ENCODE measurements around the gene VDAC1. TPM values are rescaled to one million over a fixed set of nuclear protein-coding genes. Genes with fewer than 3 reads are reported as not detected.
"Not testable (repeated sequence)": the region's sequence is repeated elsewhere in the genome, so short reads cannot be mapped to it uniquely, and the experiment has no call there.

VDAC1 gene
- total RNA-seq, 4 donors from 2014 or later = 106 to 210 (median 180) TPM

DNA sequence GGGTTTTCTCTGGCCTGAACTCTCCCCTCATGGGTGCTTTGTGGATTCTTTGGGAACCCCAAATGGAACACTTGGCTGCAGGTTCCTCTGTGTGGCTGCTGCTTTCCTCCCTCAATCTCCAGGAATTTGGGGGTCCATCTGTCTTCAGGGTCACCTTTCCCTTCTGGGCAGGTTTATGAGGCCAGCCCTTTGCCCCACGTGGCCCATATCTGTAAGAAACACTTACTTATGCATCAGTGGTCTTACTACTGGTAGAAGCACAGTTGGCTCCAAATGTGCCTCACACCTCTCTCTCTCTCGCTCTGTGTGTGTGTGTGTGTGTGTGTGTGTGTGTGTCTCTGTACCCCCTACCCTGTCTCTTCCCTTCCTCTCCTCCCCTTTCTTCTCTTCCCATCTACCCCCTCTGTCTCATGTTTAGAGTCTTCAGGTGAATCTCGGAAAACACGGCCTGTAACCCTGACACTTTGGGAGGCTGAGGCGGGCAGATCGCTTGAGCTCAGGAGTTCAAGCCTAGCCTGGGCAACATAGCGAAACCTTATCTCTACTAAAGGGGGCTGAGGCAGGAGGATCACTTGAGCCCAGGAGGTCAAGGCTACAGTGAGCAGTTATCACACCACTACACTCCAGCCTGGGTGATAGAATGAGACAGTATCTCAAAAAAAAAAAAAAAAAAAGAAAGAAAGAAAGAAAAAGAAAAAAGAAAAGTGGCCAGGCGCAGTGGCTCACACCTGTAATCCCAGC lies 63.1 kb downstream of the VDAC1 start:
- no peaks in the 10 kb centered on the region for H3K36me3 ChIP-seq
- WGBS, 2 donors (ENCODE audit: low coverage in 1 of 2) = 91 to 100% methylated on average over 1 to 8 of the region's 8 CpGs
- DNase-seq = no peak
- in situ Hi-C loops (cut with MboI; ENCODE audit: low pct_ligation_motif_present in 1 of 4, low pct_unique_long_range_greater_than_20kb in 1 of 4, low sequenced_read_pairs in 3 of 4) = no loop called here
- H3K27ac ChIP-seq = no peak overlapping the region
- intact Hi-C loops (cut with DNase I; ENCODE audit: low total_unique reads) = no loop called here
- H3K4me3 ChIP-seq = no peak overlapping the region
- no peaks in the 10 kb centered on the region for H3K27me3 ChIP-seq
- H3K4me1 ChIP-seq = peaks cover 0 to 3% (median 0%) of the 10 kb centered on the region in 4 donors
- TF ChIP-seq, protein P1, sequence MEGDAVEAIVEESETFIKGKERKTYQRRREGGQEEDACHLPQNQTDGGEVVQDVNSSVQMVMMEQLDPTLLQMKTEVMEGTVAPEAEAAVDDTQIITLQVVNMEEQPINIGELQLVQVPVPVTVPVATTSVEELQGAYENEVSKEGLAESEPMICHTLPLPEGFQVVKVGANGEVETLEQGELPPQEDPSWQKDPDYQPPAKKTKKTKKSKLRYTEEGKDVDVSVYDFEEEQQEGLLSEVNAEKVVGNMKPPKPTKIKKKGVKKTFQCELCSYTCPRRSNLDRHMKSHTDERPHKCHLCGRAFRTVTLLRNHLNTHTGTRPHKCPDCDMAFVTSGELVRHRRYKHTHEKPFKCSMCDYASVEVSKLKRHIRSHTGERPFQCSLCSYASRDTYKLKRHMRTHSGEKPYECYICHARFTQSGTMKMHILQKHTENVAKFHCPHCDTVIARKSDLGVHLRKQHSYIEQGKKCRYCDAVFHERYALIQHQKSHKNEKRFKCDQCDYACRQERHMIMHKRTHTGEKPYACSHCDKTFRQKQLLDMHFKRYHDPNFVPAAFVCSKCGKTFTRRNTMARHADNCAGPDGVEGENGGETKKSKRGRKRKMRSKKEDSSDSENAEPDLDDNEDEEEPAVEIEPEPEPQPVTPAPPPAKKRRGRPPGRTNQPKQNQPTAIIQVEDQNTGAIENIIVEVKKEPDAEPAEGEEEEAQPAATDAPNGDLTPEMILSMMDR (IDR thresholded peaks at IDR 0.05) = no peak
- TF ChIP-seq POLR2A (IDR thresholded peaks at IDR 0.05) = no peak
- no peak for TF ChIP-seq EP300 (IDR thresholded peaks at IDR 0.05; ENCODE audit: low read depth)
- TF ChIP-seq POLR2AphosphoS5 (IDR thresholded peaks at IDR 0.05) = no peak
- H3K9me3 ChIP-seq = no peaks in the 10 kb centered on the region

DNA sequence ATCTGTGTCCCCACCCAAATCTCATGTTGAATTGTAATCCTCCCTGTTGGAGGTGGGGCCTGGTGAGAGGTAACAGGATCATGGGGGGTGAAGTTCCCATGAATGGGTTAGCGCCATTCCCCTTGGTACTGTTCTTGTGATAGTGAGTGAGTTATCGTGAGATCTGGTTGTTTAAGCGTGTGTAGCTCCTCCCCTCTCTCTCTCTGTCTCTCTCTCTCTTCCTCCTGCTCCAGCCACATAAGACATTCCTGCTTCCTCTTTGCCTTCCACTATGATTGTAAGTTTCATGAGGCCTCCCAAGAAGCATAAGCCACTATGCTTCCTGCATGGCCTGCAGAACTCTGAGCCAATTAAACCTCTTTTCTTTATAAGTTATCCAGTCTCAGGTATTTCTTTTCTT lies 65.1 kb downstream of the VDAC1 start:
- H3K4me1 ChIP-seq = peaks cover 0 to 3% (median 0%) of the 10 kb centered on the region in 4 donors
- no peak overlapping the region for H3K4me3 ChIP-seq
- H3K27ac ChIP-seq = no peak overlapping the region
- no peaks in the 10 kb centered on the region for H3K36me3 ChIP-seq
- no peaks in the 10 kb centered on the region for H3K9me3 ChIP-seq
- WGBS, 2 donors (ENCODE audit: low coverage in 1 of 2) = 91% methylated on average over 3 of the region's 3 CpGs; no CpG with 5 or more reads in 1 of the 2 donors
- DNase-seq = no peak
- TF ChIP-seq EP300 (IDR thresholded peaks at IDR 0.05; ENCODE audit: low read depth) (no peak), POLR2AphosphoS5 (IDR thresholded peaks at IDR 0.05) (no peak), POLR2A (IDR thresholded peaks at IDR 0.05) (no peak)
- TF ChIP-seq, protein P1 (IDR thresholded peaks at IDR 0.05) = no peak
- no peaks in the 10 kb centered on the region for H3K27me3 ChIP-seq
- in situ Hi-C loops (cut with MboI; ENCODE audit: low pct_ligation_motif_present in 1 of 4, low pct_unique_long_range_greater_than_20kb in 1 of 4, low sequenced_read_pairs in 3 of 4) = no loop called here
- intact Hi-C loops (cut with DNase I; ENCODE audit: low total_unique reads) = no loop called here

DNA sequence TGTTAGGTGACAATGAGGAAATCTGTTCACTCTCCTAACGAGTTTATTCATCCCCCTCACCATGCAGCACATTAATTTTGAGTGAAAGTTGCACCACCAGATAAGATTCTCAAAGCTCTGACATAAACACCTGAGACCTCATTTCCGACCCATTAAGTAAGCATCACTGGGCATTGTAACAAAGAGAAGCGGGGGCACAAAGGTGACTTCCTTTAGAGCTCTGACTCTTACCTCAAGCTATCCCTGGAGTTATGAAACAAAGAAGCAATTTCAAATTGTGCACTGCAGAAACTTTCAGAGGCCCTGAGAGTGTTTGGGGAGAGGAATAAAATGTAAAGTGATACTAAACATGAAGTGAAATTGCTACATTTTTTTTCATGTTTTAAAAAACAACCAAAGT lies 65.8 kb downstream of the VDAC1 start:
- H3K4me1 ChIP-seq = peaks cover 0 to 3% (median 0%) of the 10 kb centered on the region in 4 donors
- no peaks in the 10 kb centered on the region for H3K9me3 ChIP-seq
- no peaks in the 10 kb centered on the region for H3K36me3 ChIP-seq
- in situ Hi-C loops (cut with MboI; ENCODE audit: low pct_ligation_motif_present in 1 of 4, low pct_unique_long_range_greater_than_20kb in 1 of 4, low sequenced_read_pairs in 3 of 4) (no loop called here), intact Hi-C loops (cut with DNase I; ENCODE audit: low total_unique reads) (no loop called here)
- no peak overlapping the region for H3K27ac ChIP-seq
- no peak for TF ChIP-seq POLR2AphosphoS5 (IDR thresholded peaks at IDR 0.05)
- no peak for TF ChIP-seq EP300 (IDR thresholded peaks at IDR 0.05; ENCODE audit: low read depth)
- no peak for TF ChIP-seq POLR2A (IDR thresholded peaks at IDR 0.05)
- no peak for DNase-seq
- H3K27me3 ChIP-seq = no peaks in the 10 kb centered on the region
- 57 to 70% methylated on average over 3 of the region's 3 CpGs for WGBS, 2 donors (ENCODE audit: low coverage in 1 of 2)
- no peak overlapping the region for H3K4me3 ChIP-seq

DNA sequence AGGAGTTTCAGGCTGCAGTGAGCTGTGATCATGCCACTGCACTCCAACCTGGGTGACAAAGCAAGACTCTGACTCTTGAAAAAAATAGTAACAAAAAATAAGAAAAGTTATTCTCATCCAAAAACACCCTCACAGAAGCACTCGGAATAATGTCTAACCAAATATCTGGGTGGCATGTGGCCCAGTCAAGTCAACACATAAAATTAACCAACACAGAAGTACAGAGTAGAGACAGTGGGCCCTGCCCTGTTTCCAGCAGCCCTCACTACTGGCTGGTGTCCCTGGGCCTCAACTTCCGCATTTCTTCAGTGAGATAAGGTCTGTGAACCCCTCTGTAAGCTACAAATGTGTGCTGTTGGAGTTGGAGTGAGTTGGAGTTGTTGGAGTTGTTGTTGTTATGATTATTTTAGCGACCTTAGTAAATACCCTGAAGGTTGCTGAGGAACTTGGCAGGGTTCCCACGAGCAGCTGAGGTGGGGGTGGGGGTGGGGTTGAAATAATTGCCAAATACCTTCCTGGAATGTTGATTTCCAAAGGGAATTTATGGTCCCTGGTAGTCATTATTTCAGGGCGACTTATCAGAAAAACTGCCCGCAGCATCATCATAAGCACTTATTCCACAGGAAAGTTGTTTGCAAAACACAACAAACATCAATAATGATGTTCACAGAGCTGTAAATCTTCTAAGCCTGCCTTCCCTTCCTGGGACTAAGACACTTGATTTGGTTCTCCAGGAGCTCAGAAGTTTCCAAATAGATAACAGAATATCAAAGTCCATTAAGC lies 66.5 kb downstream of the VDAC1 start:
- Histone ChIP-seq H3K27me3 (no peaks in the 10 kb centered on the region), H3K4me3 (no peak overlapping the region), H3K9me3 (no peaks in the 10 kb centered on the region), H3K27ac (no peak overlapping the region), H3K36me3 (no peaks in the 10 kb centered on the region), H3K4me1 (peaks cover 0 to 3% (median 0%) of the 10 kb centered on the region in 4 donors)
- intact Hi-C loops (cut with DNase I; ENCODE audit: low total_unique reads) = no loop called here
- DNase-seq = no peak
- TF ChIP-seq POLR2A (IDR thresholded peaks at IDR 0.05) = no peak
- TF ChIP-seq POLR2AphosphoS5 (IDR thresholded peaks at IDR 0.05) = no peak
- TF ChIP-seq EP300 (IDR thresholded peaks at IDR 0.05; ENCODE audit: low read depth) = no peak
- TF ChIP-seq, protein P1 (IDR thresholded peaks at IDR 0.05) = no peak
- 43 to 60% methylated on average over 3 to 6 of the region's 6 CpGs for WGBS, 2 donors (ENCODE audit: low coverage in 1 of 2)
- in situ Hi-C loops (cut with MboI; ENCODE audit: low pct_ligation_motif_present in 1 of 4, low pct_unique_long_range_greater_than_20kb in 1 of 4, low sequenced_read_pairs in 3 of 4) = no loop called here

DNA sequence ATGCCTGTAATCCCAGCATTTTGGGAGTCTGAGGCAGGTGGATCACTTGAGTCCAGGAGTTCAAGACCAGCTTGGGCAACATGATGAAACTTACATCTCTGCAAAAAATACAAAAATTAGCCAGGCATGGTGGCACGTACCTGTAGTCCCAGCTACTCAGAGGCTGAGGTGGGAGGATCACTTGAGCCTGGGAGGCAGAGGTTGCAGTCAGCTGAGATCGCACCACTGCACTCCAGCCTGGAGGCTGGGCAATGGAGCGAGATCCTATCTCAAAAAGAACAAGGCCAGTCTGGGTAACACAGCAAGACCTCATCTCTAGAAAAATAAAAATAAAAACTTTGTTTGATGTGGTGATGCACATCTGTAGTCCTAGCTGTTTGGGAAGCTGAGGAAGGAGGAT lies 67.1 kb downstream of the VDAC1 start:
- DNase-seq; H3K36me3 ChIP-seq; H3K9me3 ChIP-seq; H3K4me3 ChIP-seq; H3K27me3 ChIP-seq; intact Hi-C loops (cut with DNase I; ENCODE audit: low total_unique reads); in situ Hi-C loops (cut with MboI; ENCODE audit: low pct_ligation_motif_present in 1 of 4, low pct_unique_long_range_greater_than_20kb in 1 of 4, low sequenced_read_pairs in 3 of 4); H3K27ac ChIP-seq; H3K4me1 ChIP-seq: not testable (repeated sequence)
- 92 to 100% methylated on average over 3 of the region's 3 CpGs for WGBS, 2 donors (ENCODE audit: low coverage in 1 of 2)
